K562 (cell line): ENCODE data around the gene TMC8. TPM values are rescaled to one million over a fixed set of nuclear protein-coding genes. Genes with fewer than 3 reads are reported as not detected.

ENCODE experiments used
- ATF6 ChIP-seq: sonication (generic); formaldehyde crosslinking; IDR thresholded peaks from 2 replicates; pipeline ENCODE4 v1.4.0; 2020; ENCODE audit warnings: mild to moderate bottlenecking, missing genetic modification reagents
- CBX5 ChIP-seq: IDR thresholded peaks from 2 replicates; pipeline ENCODE4 v1.6.1; 2014; ENCODE audit warnings: low read depth, borderline replicate concordance
- CHD4 ChIP-seq: fragments of 200-600 bp; sonication (generic); IDR thresholded peaks from 3 replicates; pipeline ENCODE4 v1.6.1; 2012; ENCODE audit warnings: low read depth, mild to moderate bottlenecking, mixed read lengths, low read length, inconsistent platforms; ENCODE audit not compliant: insufficient read depth, insufficient replicate concordance, poor library complexity, severe bottlenecking
- HDAC2 ChIP-seq: fragments of 450-650 bp; IDR thresholded peaks from 2 replicates; pipeline ENCODE4 v1.6.1; 2016; ENCODE audit warnings: mild to moderate bottlenecking
- HNRNPK ChIP-seq: fragments of 200-400 bp; formaldehyde crosslinking; IDR thresholded peaks from one replicate; pipeline ENCODE4 v1.6.1; 2018; ENCODE audit warnings: mild to moderate bottlenecking, low read depth, low read length; ENCODE audit not compliant: poor library complexity, severe bottlenecking
- IRF1 ChIP-seq: sonication (generic); formaldehyde crosslinking; IDR thresholded peaks from 2 replicates; pipeline ENCODE4 v1.8.0; 2022; ENCODE audit warnings: missing genetic modification reagents, mild to moderate bottlenecking, borderline replicate concordance
- MTA3 ChIP-seq: fragments of 450-650 bp; formaldehyde crosslinking; IDR thresholded peaks from 2 replicates; pipeline ENCODE4 v1.6.1; 2017; ENCODE audit warnings: mild to moderate bottlenecking, borderline replicate concordance
- RBM17 ChIP-seq: fragments of 200-400 bp; formaldehyde crosslinking; IDR thresholded peaks from 2 replicates; pipeline ENCODE4 v1.6.1; 2017; ENCODE audit warnings: low read depth, mild to moderate bottlenecking, low read length, borderline replicate concordance
- SIX5 ChIP-seq, 2 experiments: IDR thresholded peaks; 2 replicates each; pipeline ENCODE4 v1.6.1; 2011; ENCODE audit warnings: low read length in 2 of 2, borderline replicate concordance in 1 of 2, low read depth in 1 of 2, mild to moderate bottlenecking in 1 of 2, moderate library complexity in 1 of 2; ENCODE audit not compliant: insufficient read depth in 1 of 2
- TBP ChIP-seq: optimal IDR thresholded peaks from 2 replicates; pipeline ENCODE3; 2011; ENCODE audit warnings: low read depth, low read length, improper control_type of control experiment
- XRCC4 ChIP-seq: IDR thresholded peaks from one replicate; pipeline ENCODE4 v1.6.1; 2011; ENCODE audit not compliant: insufficient read depth, insufficient read length; ENCODE audit errors: extremely low read depth
- ZBTB11 ChIP-seq, 3 experiments: fragments of 200-800 bp in 1 of 3; fragments of 250-450 bp in 1 of 3; fragments of 450-650 bp in 1 of 3; sonication (Bioruptor Pico) in 1 of 3; sonication (Bioruptor generic) in 1 of 3; formaldehyde crosslinking in 1 of 3; IDR thresholded peaks; 2 replicates each; pipeline versions ENCODE4 v1.6.1 to v1.8.0; 2016 to 2022; ENCODE audit warnings: mild to moderate bottlenecking in 2 of 3, missing genetic modification characterization in 2 of 3, missing compliant biosample characterization in 1 of 3, moderate library complexity in 1 of 3
- ZHX1 ChIP-seq: fragments of 150-350 bp; conservative IDR thresholded peaks from 2 replicates; pipeline ENCODE4 v1.6.1; 2014; ENCODE audit warnings: low read length
- ZNF354B ChIP-seq: fragments of 250-450 bp; sonication (Bioruptor Pico); IDR thresholded peaks from 2 replicates; pipeline ENCODE4 v1.4.0; 2020
- ZNF512 ChIP-seq: IDR thresholded peaks from 2 replicates; pipeline ENCODE4 v1.6.1; 2016; ENCODE audit warnings: missing genetic modification characterization, missing compliant biosample characterization
- polyA plus RNA-seq, 8 experiments: library from polyadenylated mRNA; depleted of rRNA in 4 of 8; stranded (reverse) in 5 of 8; unstranded in 3 of 8; fragments of >200 nt; fragmentation: Nextera tagmentation in 2 of 8; fragmentation: Illumina TruSeq in 1 of 8; extraction: Ambion mirVana in 2 of 8; extraction: Trizol in 1 of 8; gene quantifications; 2 replicates each; pipeline versions ENCODE4 v1.2.1 to v1.2.3, GENCODE V29; 2011 to 2014; ENCODE audit warnings: inconsistent platforms in 1 of 8, missing spikeins in 1 of 8
- total RNA-seq, 7 experiments: library from RNA; depleted of rRNA in 6 of 7; stranded (reverse); fragments of >200 nt in 6 of 7; fragmentation: Illumina TruSeq in 2 of 7; extraction: Trizol in 2 of 7; gene quantifications; 2 replicates each; pipeline versions ENCODE4 v1.2.1 to v1.2.3, GENCODE V29; 2011 to 2021; ENCODE audit warnings: low replicate concordance in 1 of 7

Gene TMC8
- total and polyA plus RNA-seq, 9 of the 15 experiments (the other 6 are each of a cell fraction or from before 2014, with no cell fraction given) = 0.13 to 10.9 (median 2.8) TPM

GRCh38 chr17:78127239-78127887, 3.2 kb upstream of the TMC8 start (continued):
- TF ChIP-seq ZNF512 (tag) = no peak
- no peak for TF ChIP-seq SIX5 (IDR thresholded peaks at IDR 0.05; ENCODE audit: borderline replicate concordance in 1 of 2, insufficient read depth in 1 of 2, low read depth in 1 of 2, low read length in 2 of 2)
- TF ChIP-seq ZNF354B (CRISPR knock-in tag) = no peak
- TF ChIP-seq CHD4 = no peak
- TF ChIP-seq RBM17 = no peak
- 0 out of 2 replicates have a peak, but pooled peaks have one; percentile 16 for TF ChIP-seq ATF6
- TF ChIP-seq ZHX1 = no peak
- no peak; a peak in 1 of 6 replicates for TF ChIP-seq ZBTB11 (CRISPR knock-in tag; IDR thresholded peaks at IDR 0.05)
- no peak for TF ChIP-seq CBX5
- TF ChIP-seq HDAC2 = no peak
- TF ChIP-seq TBP = peak; percentile 23
- peak; percentile 49; the same call in 1 of the 2 replicates for TF ChIP-seq MTA3
- TF ChIP-seq XRCC4 = no peak
- TF ChIP-seq IRF1 (CRISPR knock-in tag) = no peak
- TF ChIP-seq HNRNPK = no peak
